A673 (cell line): ENCODE data around the gene TEX38. TPM values are rescaled to one million over a fixed set of nuclear protein-coding genes. Genes with fewer than 3 reads are reported as not detected.

Experiments used
- BruUV-seq: library from RNA; stranded (reverse); fragments of 400-500 nt; replicated peaks from 2 replicates; lab custom pipeline; 2021; lab: Mats Ljungman, UMichigan
- CTCF ChIA-PET: fragments of 300-600 bp; sonication (Branson Sonifier 250); formaldehyde crosslinking; loops from one replicate; lab custom pipeline; 2022; ENCODE audit warnings: antibody characterized with exemption; lab: Charles Lee
- POLR2A ChIA-PET: fragments of 300-600 bp; sonication (Branson Sonifier 250); formaldehyde crosslinking; loops from one replicate; lab custom pipeline; 2022; ENCODE audit warnings: antibody characterized with exemption; ENCODE audit not compliant: low non-redundant PET; lab: Charles Lee
- DNase-seq: peaks from one replicate; pipeline ENCODE4 v3.0.0-alpha.2; 2015; ENCODE audit warnings: low spot score
- H3K27ac ChIP-seq: fragments of 200-600 bp; sonication (generic); 2 replicates; pipeline ENCODE4 v1.5.1; 2016; ENCODE audit warnings: mixed run types, low read depth, mild to moderate bottlenecking, mixed read lengths, antibody characterized with exemption, low read length; ENCODE audit not compliant: poor library complexity, severe bottlenecking
- H3K27me3 ChIP-seq: fragments of 200-600 bp; sonication (generic); replicated peaks from 2 replicates; pipeline ENCODE4 v1.6.1; 2017; ENCODE audit warnings: mixed run types, low read depth, mild to moderate bottlenecking, mixed read lengths, antibody characterized with exemption, low read length; ENCODE audit not compliant: insufficient read depth, poor library complexity
- H3K36me3 ChIP-seq: fragments of 200-600 bp; sonication (generic); 2 replicates; pipeline ENCODE4 v1.6.1; 2016; ENCODE audit warnings: mixed run types, mild to moderate bottlenecking, mixed read lengths, antibody characterized with exemption, low read length; ENCODE audit not compliant: insufficient read depth, poor library complexity, severe bottlenecking
- H3K4me1 ChIP-seq: fragments of 200-600 bp; sonication (generic); 2 replicates; pipeline ENCODE4 v1.6.1; 2017; ENCODE audit warnings: mixed run types, mild to moderate bottlenecking, mixed read lengths, antibody characterized with exemption, low read length; ENCODE audit not compliant: insufficient read depth, poor library complexity, severe bottlenecking
- H3K4me3 ChIP-seq: fragments of 200-600 bp; sonication (generic); 2 replicates; pipeline ENCODE4 v1.5.1; 2016; ENCODE audit warnings: low read depth, mixed run types, mild to moderate bottlenecking, mixed read lengths, low read length; ENCODE audit not compliant: poor library complexity, severe bottlenecking
- H3K9me3 ChIP-seq: fragments of 200-600 bp; sonication (generic); 2 replicates; pipeline ENCODE4 v1.6.1; 2016; ENCODE audit warnings: mixed run types, low read depth, mild to moderate bottlenecking, mixed read lengths, antibody characterized with exemption, low read length; ENCODE audit not compliant: poor library complexity, severe bottlenecking
- EZH2 ChIP-seq: fragments of 200-600 bp; sonication (generic); IDR thresholded peaks from 2 replicates; pipeline ENCODE4 v1.6.1; 2017; ENCODE audit warnings: borderline replicate concordance, low read depth, mild to moderate bottlenecking, mixed read lengths, antibody characterized with exemption, low read length; ENCODE audit not compliant: poor library complexity, severe bottlenecking
- intact Hi-C: fragments of 100-400 bp; cut with micrococcal nuclease; formaldehyde crosslinking; loops from one replicate; pipeline ENCODE4 v1.10.0; 2022; ENCODE audit not compliant: unreplicated experiment
- total RNA-seq: library from RNA; stranded (reverse); gene quantifications from 2 replicates; pipeline ENCODE4 v1.2.3, GENCODE V29; 2021
- TF ChIP-seq, protein P1 (sequence below): fragments of 300-800, 200-600 bp; sonication (generic); conservative IDR thresholded peaks from 2 replicates; pipeline ENCODE4 v1.5.1; 2017; ENCODE audit warnings: low read depth, mild to moderate bottlenecking, antibody characterized with exemption, low read length, moderate library complexity, mixed read lengths

Gene TEX38
- total RNA-seq, 1 experiment from 2014 or later: not detected

DNA sequence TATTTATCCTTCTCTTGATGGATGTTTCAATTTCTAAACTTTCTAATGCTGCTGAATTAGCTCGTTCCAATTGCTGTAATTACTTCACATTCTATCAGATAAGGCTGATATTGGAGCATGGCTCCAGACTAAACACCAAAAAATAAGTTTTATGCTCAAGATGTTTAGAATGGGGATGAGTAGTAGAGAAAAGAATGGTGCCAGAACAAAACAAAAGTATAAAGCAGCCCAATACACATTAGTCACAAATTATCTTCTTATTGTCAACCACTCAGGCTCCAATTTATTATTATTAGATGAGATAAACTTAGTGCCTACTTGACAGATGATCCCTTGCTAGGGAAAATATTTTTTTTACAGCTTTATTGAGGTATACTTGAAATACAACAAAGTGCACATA lies 25.3 kb upstream of the TEX38 start:
- ChIA-PET CTCF (no interaction called here), POLR2A (no interaction called here)
- no peak overlapping the region for H3K27ac ChIP-seq
- DNase-seq: no peak
- no peaks in the 10 kb centered on the region for H3K4me1 ChIP-seq
- intact Hi-C loops: no loop called here
- H3K36me3 ChIP-seq: peaks cover 14% of the 10 kb centered on the region
- no peaks in the 10 kb centered on the region for H3K27me3 ChIP-seq
- BruUV-seq: no TSS peak
- peaks cover 14% of the 10 kb centered on the region for H3K9me3 ChIP-seq
- H3K4me3 ChIP-seq: no peak overlapping the region
- TF ChIP-seq, protein P1, sequence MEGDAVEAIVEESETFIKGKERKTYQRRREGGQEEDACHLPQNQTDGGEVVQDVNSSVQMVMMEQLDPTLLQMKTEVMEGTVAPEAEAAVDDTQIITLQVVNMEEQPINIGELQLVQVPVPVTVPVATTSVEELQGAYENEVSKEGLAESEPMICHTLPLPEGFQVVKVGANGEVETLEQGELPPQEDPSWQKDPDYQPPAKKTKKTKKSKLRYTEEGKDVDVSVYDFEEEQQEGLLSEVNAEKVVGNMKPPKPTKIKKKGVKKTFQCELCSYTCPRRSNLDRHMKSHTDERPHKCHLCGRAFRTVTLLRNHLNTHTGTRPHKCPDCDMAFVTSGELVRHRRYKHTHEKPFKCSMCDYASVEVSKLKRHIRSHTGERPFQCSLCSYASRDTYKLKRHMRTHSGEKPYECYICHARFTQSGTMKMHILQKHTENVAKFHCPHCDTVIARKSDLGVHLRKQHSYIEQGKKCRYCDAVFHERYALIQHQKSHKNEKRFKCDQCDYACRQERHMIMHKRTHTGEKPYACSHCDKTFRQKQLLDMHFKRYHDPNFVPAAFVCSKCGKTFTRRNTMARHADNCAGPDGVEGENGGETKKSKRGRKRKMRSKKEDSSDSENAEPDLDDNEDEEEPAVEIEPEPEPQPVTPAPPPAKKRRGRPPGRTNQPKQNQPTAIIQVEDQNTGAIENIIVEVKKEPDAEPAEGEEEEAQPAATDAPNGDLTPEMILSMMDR: no peak
- no peak for TF ChIP-seq EZH2

DNA sequence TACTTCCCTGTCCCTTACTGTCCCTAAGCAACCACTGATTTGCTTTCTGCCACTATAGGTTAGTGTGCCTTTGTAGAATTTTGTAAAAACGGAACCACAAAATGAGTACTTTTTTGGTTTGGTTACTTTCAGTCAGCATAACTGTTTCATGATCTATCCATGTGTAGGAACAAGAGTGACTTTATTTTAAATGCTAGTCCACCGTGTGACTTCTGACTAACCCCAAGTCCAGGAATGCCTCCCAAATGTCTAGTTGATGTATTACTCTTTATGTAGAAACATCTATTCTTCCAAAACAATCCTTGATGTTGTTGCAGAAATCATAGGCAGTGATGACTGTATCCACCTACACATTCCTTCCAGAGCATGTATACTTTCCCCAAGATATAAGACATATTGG lies 24.8 kb upstream of the TEX38 start:
- Histone ChIP-seq H3K36me3 (peaks cover 14% of the 10 kb centered on the region), H3K4me3 (no peak overlapping the region), H3K27me3 (no peaks in the 10 kb centered on the region), H3K27ac (no peak overlapping the region), H3K9me3 (peaks cover 14% of the 10 kb centered on the region), H3K4me1 (no peaks in the 10 kb centered on the region)
- BruUV-seq: no TSS peak
- DNase-seq: no peak
- CTCF ChIA-PET: no interaction called here
- intact Hi-C loops: no loop called here
- no peak for TF ChIP-seq EZH2
- TF ChIP-seq, protein P1: no peak
- POLR2A ChIA-PET: no interaction called here

DNA sequence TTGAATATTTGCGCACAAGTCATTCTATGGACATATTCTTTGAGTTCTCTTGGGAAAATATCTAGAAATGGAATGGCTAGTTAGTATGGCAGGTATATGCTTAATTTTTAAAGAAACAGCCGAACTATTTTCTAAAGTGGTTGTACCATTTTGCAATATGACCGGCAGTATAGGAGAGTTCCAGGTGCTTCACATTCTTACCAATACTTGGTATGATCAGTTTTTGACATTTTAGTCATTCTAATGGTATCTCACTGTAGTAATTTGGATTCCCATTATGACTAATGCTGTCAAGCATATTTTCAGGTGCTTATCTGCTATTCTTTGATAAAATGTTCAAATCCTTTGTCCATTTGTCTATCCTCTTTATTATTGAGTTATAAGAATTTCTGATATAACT lies 24.0 kb upstream of the TEX38 start:
- Histone ChIP-seq H3K36me3 (peaks cover 14% of the 10 kb centered on the region), H3K4me3 (no peak overlapping the region), H3K27ac (no peak overlapping the region), H3K4me1 (no peaks in the 10 kb centered on the region), H3K27me3 (no peaks in the 10 kb centered on the region), H3K9me3 (peaks cover 14% of the 10 kb centered on the region)
- ChIA-PET POLR2A (no interaction called here), CTCF (interaction anchor here (0.6 kb wide), 1 partner anchor 97 kb away, joined by 3 read pairs; no protein-coding TSS in a partner anchor)
- TF ChIP-seq, protein P1: no peak
- no peak for TF ChIP-seq EZH2
- intact Hi-C loops: no loop called here
- DNase-seq: no peak
- no TSS peak for BruUV-seq
